HG03045 (cell line): ENCODE results near the gene MALT1.
"Not testable (repeated sequence)": the region's sequence is repeated elsewhere in the genome, so short reads cannot be mapped to it uniquely, and the experiment has no call there.

Experiments used
- ATAC-seq: cut with Tn5 transposase; IDR thresholded peaks from one replicate; pipeline ENCODE4 v1.9.1; 2021; ENCODE audit warnings: mild to moderate bottlenecking, moderate library complexity; ENCODE audit not compliant: unreplicated experiment

The MALT1 gene

DNA sequence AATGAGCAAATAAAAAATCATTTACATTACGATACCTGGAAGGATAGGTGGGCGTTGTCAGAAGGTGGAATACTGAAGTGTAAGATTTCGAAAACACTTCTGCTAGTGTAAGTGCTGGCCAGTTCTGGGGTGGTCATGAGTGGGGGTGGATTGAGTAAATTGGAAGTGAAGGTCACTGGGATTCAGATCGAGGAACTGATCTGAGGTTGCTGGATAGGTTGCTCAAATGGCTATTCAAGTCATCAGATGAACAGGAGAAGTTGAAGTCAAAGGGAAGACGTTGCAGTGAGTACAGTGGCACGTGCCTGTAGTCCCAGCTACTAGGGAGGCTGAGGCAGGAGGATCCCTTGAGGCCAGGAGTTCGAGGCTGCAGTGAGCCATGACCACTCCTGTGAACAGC, 95.7 kb downstream of the MALT1 start:
- no peak for ATAC-seq

DNA sequence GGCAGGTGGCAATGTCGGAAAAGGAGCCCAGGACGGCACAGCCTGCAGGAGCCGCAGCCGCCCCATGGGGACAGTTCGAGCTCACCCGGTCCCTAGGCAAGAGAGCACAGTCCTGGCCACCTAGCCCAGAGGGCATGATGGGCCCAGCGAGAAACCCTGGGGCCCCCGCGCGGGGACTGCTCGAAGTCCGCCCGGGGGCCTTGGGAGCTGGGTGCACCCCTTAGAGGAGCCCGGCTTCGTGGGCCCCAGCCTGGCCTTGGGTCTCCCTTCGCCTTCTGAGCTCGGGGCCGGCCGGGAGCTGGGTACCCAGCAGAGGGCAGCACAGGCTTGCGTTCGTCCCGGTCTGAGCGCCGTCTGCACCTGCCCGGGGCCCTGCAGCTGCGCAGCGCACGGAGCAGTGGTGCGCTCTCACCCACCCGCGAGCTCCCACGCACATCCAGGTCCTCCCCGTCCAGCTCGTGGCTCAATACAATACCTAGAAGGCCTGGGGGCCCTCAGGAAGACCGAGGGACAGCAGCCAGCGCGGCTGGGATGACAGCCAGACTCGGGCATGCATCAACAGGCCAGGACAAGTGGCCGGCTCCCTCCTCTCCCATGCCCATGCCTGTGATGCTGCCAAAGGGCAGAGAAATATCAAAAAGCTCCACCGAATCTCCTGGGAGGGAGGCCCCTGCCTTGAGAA, 97.2 kb downstream of the MALT1 start:
- peak; percentile 78 for ATAC-seq

DNA sequence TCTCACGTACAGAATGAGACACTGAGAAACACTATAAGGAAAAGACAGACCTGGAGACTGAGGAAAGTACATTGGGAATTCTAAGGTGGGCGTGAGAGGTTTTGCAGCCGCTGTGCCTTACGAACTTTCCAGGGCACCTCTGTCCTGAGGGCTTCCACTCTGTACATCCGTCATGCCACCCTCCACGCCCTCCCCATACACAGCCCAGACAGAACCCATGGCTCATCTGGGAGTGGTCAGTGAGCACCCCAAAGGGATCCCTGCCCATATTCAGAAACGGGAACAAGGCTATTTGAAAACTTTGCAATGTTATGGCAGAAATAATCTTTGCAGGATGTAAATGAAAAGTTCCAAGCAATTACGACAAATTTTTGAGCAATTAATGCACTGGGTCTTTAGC, 98.1 kb downstream of the MALT1 start:
- no peak for ATAC-seq

DNA sequence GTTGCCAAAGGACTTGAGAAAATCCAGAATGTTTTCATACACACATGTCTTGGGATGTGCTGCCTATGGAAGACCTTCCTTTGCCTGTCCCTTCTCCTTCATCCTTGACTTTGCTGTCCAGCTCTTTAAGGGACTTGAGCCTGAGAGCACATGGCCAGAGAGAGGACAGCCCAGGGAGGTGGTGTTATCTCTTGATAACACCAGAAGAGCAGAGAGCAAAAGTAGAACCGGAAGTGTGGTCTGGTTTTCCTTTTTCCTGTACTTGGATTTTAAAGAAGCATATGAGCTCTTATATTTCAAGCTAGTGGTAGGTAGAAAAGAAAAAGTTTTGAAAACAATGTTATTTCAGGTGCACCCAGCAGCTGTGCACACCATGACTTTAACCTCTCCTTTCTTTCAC, 99.3 kb downstream of the MALT1 start:
- ATAC-seq = no peak

DNA sequence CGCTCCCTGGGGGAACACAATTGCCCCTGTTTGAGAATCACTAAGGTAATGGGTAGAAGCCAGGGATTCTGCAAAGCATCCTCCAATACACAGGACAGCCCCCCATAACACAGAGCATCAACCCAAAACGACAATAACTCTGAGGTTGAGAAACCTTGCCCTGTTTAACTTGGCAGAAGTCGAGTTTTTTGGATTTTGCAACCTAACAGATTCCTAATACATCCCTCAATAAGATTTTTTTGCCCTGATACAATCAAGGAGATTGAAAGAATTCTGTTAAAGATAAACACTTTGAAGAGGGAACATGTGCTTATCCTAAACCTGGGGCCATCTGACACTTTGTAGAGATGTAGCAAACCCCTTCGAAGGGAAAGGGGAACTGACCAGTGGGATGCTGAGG, 100.9 kb downstream of the MALT1 start:
- no peak for ATAC-seq

DNA sequence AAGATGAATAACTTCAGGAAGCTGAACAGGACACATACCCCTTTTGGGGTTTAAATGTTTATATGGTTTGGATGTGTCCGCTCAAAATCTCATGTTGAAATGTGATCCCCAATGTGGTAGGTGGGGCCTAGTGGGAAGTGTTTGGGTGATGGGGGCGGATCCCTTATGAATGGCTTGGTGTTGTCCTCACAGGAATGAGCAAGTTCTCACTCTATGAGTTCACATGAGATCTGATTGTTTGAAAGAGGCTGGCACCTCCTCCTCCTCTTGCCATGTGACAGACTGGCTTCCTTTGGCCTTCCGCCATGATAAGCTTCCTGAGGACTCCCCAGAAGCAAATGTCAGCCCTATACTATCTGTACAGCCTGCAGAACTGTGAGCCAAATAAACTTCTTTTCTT, 104.8 kb downstream of the MALT1 start:
- ATAC-seq = no peak

DNA sequence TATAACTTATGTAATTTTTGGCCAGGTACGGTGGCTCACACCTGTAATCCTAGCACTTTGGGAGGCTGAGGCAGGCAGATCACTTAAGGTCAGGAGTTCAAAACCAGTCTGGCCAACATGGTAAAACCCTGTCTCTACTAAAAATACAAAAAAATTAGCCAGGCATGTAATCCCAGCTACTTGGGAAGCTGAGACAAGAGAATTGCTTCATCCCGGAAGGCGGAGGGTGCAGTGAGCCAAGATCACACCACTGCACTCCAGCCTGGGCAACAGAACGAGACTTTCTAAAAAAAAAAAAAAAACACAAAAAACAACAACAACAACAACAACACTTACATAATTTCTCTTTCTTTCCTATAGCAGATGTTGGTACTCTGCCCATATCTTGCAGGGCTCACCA, 105.3 kb downstream of the MALT1 start:
- ATAC-seq = not testable (repeated sequence)

DNA sequence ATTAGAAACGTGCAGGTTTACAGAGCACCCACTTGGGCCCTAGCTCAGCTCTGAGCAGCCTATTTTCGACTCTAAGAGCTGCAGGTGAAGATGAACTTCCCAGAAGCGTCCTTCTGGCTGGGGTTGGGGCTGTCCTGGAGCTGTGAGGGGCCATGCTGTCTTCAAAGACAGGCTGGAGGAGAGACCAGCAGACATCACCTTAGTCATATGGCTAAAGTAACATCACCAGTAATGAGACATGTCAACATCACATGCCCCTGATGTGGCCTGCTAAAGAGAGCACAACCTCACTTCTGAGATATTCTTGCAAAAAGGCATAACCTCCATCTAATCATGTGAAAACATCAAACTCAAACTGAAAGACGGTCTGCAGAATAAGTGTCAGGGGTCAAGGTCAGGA, 106.2 kb downstream of the MALT1 start:
- ATAC-seq = no peak

DNA sequence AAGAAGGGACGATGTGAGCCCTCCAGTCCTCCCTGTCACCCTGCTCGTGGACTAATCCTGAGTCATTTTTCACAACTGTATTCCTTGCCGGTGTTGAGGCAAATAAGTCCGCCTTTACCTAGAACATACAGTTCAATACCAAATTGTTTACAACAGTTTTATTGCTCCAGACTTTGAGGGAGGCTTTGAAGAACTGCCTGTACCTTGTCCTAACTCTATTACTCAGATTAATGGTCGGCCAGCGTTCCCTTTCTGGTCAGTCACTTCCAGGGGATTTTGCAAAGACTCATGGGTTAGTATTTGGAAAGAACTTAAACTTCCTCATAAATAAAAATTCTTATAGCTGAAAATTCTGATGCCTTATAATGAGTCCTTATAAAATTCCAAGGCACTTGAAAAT, 108.3 kb downstream of the MALT1 start:
- no peak for ATAC-seq

DNA sequence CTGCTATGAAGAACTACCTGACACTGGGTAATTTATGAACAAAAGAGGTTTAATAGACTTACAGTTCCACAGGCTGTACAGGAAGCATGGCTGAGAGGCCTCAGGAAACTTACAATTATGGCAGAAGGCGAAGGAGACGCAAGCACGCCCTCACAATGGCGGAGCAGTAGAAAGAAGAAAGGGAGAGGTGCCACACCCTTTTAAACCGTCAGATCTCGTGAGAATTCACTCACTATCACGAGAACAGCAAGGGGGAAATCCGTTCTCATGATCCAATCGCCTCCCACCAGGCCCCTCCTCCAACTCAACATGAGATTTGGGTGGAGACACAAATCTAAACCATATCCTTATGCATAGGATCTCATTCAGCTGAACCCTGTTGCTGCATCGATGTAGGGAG, 108.8 kb downstream of the MALT1 start:
- ATAC-seq = no peak

DNA sequence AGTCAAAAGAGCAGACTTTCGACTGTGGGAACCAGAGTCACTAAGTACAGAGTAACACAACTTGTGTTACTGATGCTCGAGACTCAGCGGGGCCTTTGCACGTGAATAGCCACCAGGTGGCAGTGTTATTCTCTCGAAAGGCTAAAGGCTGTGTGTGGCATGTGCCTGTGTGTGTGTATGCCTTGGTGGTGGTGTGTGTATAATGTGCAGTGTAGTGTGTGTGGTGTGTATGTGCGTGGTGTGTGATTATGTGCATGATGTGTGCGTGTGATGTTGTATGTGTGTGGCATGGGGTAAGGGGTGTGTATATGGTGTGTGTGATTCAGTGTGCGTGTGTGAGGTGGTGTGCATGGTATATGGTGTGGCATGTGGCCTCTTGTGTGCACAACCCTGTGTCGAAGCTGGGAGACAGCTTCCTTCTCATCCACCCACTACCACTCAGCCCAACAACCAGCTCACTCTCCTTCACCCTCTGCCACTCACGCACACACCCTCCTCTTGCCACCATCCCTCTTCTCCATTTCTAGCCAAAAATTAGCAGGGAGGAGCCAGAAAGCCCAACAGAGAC, 110.4 kb downstream of the MALT1 start:
- peak; percentile 73 for ATAC-seq

DNA sequence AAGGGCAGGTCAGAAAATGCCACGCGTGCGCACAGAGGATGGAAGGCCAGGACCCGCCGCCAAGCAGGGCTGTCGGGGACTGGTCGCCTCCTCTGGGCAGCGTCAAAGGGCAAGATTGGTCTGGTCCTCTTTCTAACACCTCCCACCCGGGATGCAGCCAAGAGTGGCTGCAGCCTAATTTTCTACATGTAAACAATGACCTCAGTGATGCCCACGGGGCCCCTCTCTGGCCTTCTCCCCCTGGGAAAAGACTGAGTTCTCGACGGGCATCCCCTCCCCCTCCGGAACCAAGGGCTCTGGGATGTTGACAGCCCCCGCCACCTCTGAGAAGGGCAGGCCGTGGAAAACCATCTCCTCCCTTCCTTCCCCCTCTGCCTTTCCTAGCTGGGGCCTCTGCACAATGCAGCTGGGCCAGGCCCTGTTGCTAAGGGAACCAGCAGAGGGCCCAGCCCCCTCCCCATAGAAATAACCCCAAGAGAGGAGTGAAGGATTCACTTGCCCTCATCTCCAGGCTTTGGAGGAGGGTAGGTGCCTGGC, 113.4 kb downstream of the MALT1 start:
- no peak for ATAC-seq

DNA sequence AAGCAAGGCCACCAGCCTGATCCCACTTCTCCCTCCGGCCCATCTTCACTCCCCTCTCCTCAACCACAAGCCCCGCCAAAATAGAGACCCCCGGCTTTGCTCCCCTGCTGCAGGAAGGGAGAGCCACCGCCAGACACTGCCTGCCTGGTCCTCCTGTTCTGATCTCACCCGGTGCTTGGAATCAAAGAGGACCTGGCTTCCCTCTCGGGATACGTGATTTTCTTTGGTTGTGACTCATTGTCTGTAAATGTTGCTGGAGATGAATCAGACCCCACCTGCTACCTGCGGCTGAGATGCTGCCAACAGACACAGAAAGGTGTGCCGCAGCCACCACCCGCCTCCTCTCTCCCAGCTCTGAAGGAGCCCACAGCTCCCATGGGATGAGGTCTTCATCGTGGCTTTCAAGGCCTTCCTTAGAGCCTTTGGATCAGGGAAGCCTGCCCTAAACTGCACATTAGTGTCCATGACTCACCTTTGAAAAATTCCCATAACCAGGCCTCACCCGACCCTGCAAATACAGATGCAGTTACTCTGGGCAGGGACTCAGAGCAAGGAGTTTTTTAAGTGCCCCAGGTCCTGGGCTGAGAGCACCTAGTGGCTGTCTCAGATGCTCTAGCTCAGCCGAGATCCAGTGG, 114.0 kb downstream of the MALT1 start:
- no peak for ATAC-seq

DNA sequence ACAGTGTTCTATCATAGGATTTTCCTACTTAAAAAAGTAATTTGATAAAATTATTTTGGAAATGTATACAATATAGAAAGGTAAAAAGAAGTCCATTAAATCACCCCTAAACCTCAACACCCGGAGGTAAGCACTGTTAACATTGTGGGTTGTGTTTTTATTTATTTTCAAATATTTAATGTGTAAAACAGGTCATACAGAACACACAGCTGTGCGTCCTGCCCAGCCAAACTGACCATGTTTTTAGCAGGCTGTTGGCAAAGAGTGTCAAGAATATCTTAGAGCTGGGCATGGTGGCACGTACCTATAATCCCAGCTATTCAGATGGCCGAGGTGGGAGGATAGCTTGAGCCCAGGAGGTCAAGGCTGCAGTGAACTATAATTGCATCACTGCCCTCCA, 114.6 kb downstream of the MALT1 start:
- no peak for ATAC-seq

DNA sequence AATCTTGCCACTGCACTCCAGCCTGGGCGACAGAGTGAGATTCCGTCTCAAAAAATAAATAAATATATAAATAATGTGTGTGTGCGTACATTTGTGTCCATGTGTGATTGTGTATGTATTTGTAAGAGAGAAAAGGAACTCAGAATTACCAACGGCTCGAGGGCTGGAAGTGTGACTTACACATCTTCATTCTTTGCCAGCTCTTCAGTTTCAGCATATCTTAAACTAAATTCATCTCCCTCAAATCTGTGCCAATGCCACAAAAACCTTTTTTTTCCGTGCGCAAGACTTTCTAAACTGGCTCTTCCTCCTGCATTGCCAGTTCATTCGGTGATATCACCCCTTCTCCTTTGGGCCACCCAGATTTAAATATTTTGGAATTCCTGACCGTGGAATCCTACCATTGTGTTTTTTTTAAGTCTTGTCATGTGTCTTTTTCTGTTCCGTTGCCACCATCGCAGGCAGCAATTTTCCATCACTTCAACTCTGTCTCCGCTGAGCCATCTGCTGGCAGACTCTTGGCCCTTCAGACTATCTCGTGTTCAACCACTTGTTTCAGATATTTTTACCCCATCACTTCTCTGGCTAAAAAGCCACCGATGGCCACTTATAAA, 116.4 kb downstream of the MALT1 start:
- ATAC-seq = no peak

DNA sequence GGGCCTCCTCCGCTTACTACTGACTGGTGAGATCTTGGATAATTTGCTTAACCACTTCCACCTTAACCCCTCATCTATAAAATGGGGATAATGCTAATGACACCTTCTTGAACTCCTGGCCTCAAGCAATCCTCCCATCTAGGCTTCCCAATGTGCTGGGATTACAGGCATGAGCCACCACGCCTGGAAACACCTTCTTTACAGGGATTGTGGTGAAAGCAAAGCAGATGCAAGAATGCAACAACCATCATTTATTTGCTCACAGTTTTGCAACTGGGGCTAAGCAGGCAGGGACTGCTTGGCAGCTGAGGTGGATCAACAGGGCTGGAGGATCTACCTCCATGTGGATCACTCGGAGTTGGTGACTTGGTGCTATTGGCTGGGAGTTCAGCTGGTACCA, 117.2 kb downstream of the MALT1 start:
- ATAC-seq = no peak

DNA sequence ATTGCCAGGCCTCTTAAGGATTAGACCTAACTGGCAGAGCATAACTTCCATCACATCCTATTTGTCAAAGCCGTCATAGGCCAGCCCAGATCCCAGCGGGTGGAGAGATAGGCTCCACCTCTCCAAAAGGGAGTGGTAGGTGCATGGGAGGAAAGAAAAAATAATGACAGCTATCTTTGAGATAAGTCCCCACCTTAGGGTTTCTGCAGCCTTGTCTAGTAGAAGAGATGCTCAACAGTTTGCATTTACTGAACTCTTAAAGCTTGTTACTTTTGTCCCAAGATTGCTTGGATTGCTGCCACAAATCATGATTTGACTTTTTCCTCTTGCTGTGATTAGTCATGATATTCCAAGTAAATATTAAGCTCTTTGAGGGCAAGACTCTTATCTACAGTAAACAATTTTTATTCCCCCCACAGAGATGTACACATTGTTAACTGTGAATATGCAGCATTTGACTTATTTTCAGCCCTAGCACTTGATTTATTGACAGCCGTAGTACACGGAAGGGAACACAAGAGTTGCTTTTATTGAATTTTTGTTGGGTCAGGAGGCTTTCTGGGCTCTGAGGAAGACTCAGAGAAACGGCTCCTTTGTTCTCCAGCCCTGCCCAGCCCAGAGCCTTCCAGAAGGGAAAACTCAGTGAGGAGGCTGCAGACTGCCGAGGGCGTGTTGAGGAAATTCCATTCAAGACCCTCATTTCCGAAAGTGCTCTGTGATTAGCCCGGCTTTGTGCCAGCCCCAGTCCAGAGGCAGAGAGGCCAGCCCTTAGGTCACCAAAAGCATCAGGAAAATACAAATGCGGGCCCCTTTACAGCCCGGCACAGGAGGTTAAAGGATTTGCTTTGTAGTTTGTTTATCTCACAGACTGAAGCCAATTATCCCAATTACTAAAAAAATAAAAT, 118.0 kb downstream of the MALT1 start:
- no peak for ATAC-seq

DNA sequence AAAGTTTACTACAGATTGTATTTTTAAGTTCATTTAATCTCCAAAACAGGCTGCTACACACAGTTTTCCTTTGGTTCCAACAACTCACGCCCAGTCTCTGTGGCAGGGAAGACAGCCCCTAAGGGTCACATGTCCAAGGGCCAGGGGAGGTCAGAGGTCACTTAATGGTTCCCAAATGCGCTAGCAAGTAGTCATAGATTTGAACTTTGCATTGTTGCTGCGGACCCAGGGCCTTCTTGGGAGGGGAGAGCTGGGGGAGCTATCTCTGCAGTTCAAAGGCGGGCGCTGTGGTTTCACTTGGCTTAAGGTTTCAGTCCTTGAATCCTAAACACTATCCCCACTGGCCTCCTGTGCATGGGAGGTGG, 118.6 kb downstream of the MALT1 start:
- no peak for ATAC-seq

DNA sequence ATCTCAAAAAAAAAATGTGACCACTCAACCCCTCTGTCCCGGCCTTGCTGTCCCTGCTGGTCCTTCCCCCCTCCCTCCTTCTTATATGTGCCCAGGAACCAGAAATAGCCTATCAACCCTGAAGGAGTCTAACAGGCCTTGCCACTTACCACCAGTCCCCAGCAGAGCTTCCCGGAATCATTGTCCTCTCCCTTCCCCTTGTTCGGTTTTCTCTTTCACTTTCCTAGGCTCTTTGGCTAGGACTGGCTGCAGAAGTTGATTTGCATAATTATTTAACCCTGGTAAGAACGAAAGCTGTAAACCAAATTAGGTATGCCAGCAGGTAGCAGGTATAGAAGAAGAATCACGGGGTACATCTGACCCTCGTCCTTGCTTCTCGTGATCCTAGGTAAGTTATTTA, 120.8 kb downstream of the MALT1 start:
- ATAC-seq = peak; percentile 90

DNA sequence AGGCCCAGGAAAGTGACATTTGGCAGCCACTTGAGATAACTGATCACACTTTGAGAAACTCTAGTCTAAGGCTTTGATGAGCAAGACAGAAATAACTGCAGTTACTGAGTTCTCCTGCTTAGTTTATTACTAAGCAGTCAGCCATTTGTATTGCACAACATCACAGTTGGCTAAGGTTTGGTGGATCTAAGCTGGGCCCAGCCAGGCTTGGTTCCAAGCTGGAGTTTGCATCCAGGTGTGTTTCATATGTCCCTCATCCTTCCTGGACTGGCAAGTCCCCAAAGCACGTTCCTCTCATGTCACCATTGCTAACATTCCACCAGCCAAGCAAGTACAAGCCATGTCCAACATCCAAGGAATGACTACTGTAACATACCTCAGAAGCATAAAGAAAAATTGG, 122.1 kb downstream of the MALT1 start:
- ATAC-seq = no peak

DNA sequence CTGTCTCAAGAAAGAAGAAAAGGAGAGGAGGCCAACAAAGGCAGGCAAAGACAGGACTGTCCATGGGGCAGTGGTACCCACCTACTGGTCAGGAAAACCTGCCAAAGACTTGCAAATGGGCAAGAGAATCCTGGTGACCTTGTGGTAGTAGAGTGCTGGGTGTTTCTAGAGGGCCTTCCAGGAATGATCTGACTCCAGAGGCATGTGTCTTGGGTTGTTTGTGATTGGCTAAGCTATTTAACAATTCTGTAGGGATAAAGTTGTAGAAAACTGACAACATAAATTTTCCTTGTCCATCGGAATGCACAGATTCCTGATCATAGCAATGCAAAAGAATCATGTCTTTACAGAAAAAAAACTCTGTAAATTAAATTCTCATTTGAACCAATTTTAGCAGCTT, 125.0 kb downstream of the MALT1 start:
- no peak for ATAC-seq
